ENCODE measurements around the gene BAIAP2. TPM values are rescaled to one million over a fixed set of nuclear protein-coding genes. Genes with fewer than 3 reads are reported as not detected.
"Not testable (repeated sequence)": the region's sequence is repeated elsewhere in the genome, so short reads cannot be mapped to it uniquely, and the experiment has no call there.

The BAIAP2 gene
- total RNA-seq, 3 donors from 2014 or later = 4.7 to 9.2 (median 7.4) TPM

DNA sequence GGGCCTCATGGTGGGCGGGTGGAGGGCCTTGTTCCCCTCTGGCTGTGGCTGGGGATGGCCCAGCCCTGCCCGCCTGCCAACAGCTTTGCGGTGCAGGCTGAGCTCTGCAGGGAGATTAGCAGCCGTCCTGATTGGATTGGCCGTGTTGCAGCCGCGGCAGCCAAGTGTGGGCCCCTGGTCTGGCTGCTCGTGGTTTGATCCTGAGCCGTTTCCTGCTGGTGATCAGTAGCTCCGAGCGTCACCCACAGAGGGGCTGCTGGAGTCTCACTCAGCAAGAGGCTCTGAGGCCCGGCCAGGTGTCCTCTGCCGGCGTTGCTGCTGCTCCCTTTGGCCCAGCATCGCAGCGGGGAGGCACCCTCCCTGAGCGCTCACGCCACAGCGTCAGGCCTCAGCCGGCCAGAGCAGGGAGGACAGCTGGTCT, 32.5 kb downstream of the BAIAP2 start:
- H3K36me3 Mint-ChIP-seq (ENCODE audit: insufficient read depth) = no peaks in the 10 kb centered on the region
- ATAC-seq (no peak), DNase-seq (no peak)
- H3K27me3 Mint-ChIP-seq (ENCODE audit: low read depth) = no peaks in the 10 kb centered on the region
- H3K9me3 Mint-ChIP-seq = no peaks in the 10 kb centered on the region
- H3K4me1 Mint-ChIP-seq (ENCODE audit: low read depth) = peaks cover 2% of the 10 kb centered on the region
- H3K4me3 Mint-ChIP-seq = no peak overlapping the region

- H3K36me3 Mint-ChIP-seq (ENCODE audit: insufficient read depth) = no peaks in the 10 kb centered on the region
- peaks cover 2% of the 10 kb centered on the region for H3K4me1 Mint-ChIP-seq (ENCODE audit: low read depth)
- ATAC-seq (no peak), DNase-seq (no peak)
- no peaks in the 10 kb centered on the region for H3K9me3 Mint-ChIP-seq
- no peaks in the 10 kb centered on the region for H3K27me3 Mint-ChIP-seq (ENCODE audit: low read depth)
- H3K4me3 Mint-ChIP-seq = no peak overlapping the region
Measured at GRCh38 chr17:81068411-81069134, 33.6 kb downstream of the BAIAP2 start.

DNA sequence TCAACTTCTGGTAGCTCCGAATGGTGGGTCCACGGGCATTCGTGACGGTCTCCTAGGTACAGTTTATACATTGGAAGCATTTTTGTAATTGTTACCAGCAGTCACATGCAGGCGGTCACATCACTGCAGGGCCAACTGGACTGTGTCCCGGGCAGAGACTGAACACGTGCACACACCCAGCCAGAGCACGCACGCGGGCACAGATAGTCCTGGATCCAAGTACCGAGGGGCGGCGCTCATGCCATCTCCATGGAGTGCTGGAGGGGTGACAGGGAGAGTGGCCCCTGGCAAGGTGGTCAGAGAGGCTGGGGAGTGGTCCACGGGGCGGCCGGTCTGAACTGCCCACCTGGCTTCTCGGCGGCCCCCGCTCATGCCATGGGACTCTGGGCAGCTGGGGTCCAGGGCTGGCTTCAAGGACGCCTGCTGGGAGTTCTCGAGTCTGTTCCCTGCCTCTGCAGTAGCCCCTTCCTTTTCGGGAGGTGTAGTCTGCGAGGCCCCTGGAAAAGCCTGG, 34.2 kb downstream of the BAIAP2 start:
- ATAC-seq (no peak), DNase-seq (no peak)
- Mint-ChIP-seq H3K4me1 (ENCODE audit: low read depth) (no peaks in the 10 kb centered on the region), H3K9me3 (no peaks in the 10 kb centered on the region), H3K4me3 (no peak overlapping the region), H3K27me3 (ENCODE audit: low read depth) (no peaks in the 10 kb centered on the region), H3K36me3 (ENCODE audit: insufficient read depth) (no peaks in the 10 kb centered on the region)

GRCh38 chr17:81070541-81071246, 35.7 kb downstream of the BAIAP2 start:
- no peaks in the 10 kb centered on the region for H3K4me1 Mint-ChIP-seq (ENCODE audit: low read depth)
- H3K36me3 Mint-ChIP-seq (ENCODE audit: insufficient read depth) = no peaks in the 10 kb centered on the region
- no peaks in the 10 kb centered on the region for H3K9me3 Mint-ChIP-seq
- ATAC-seq (no peak), DNase-seq (no peak)
- no peaks in the 10 kb centered on the region for H3K27me3 Mint-ChIP-seq (ENCODE audit: low read depth)
- H3K4me3 Mint-ChIP-seq = no peak overlapping the region

GRCh38 chr17:81071761-81072741, 37.1 kb downstream of the BAIAP2 start:
- no peak overlapping the region for H3K4me3 Mint-ChIP-seq
- no peak for ATAC-seq

GRCh38 chr17:81073967-81074839, 39.3 kb downstream of the BAIAP2 start:
- no peak for ATAC-seq
- H3K4me3 Mint-ChIP-seq = no peak overlapping the region

More at GRCh38 chr17:81071761-81072741, 37.1 kb downstream of the BAIAP2 start:
- DNase-seq = no peak
- Mint-ChIP-seq H3K4me1 (ENCODE audit: low read depth) (no peaks in the 10 kb centered on the region), H3K27me3 (ENCODE audit: low read depth) (no peaks in the 10 kb centered on the region), H3K36me3 (ENCODE audit: insufficient read depth) (no peaks in the 10 kb centered on the region), H3K9me3 (no peaks in the 10 kb centered on the region)

GRCh38 chr17:81074875-81075274, 39.9 kb downstream of the BAIAP2 start:
- H3K4me3 Mint-ChIP-seq = no peak overlapping the region
- no peaks in the 10 kb centered on the region for H3K36me3 Mint-ChIP-seq (ENCODE audit: insufficient read depth)
- H3K4me1 Mint-ChIP-seq (ENCODE audit: low read depth) = no peaks in the 10 kb centered on the region
- no peaks in the 10 kb centered on the region for H3K27me3 Mint-ChIP-seq (ENCODE audit: low read depth)
- no peaks in the 10 kb centered on the region for H3K9me3 Mint-ChIP-seq
- ATAC-seq = no peak
- no peak for DNase-seq

More at GRCh38 chr17:81073967-81074839, 39.3 kb downstream of the BAIAP2 start:
- Mint-ChIP-seq H3K4me1 (ENCODE audit: low read depth) (no peaks in the 10 kb centered on the region), H3K27me3 (ENCODE audit: low read depth) (no peaks in the 10 kb centered on the region), H3K36me3 (ENCODE audit: insufficient read depth) (no peaks in the 10 kb centered on the region), H3K9me3 (no peaks in the 10 kb centered on the region)
- DNase-seq = no peak

GRCh38 chr17:81075307-81075706, 40.4 kb downstream of the BAIAP2 start:
- DNase-seq (no peak), ATAC-seq (no peak)
- Mint-ChIP-seq H3K36me3 (ENCODE audit: insufficient read depth) (no peaks in the 10 kb centered on the region), H3K4me1 (ENCODE audit: low read depth) (no peaks in the 10 kb centered on the region), H3K9me3 (no peaks in the 10 kb centered on the region), H3K4me3 (no peak overlapping the region), H3K27me3 (ENCODE audit: low read depth) (no peaks in the 10 kb centered on the region)

- Mint-ChIP-seq H3K9me3 (no peaks in the 10 kb centered on the region), H3K4me1 (ENCODE audit: low read depth) (no peaks in the 10 kb centered on the region), H3K27me3 (ENCODE audit: low read depth) (no peaks in the 10 kb centered on the region), H3K4me3 (no peak overlapping the region), H3K36me3 (ENCODE audit: insufficient read depth) (no peaks in the 10 kb centered on the region)
- DNase-seq = no peak
- ATAC-seq = no peak
Measured at GRCh38 chr17:81076141-81076679, 41.3 kb downstream of the BAIAP2 start.

DNA sequence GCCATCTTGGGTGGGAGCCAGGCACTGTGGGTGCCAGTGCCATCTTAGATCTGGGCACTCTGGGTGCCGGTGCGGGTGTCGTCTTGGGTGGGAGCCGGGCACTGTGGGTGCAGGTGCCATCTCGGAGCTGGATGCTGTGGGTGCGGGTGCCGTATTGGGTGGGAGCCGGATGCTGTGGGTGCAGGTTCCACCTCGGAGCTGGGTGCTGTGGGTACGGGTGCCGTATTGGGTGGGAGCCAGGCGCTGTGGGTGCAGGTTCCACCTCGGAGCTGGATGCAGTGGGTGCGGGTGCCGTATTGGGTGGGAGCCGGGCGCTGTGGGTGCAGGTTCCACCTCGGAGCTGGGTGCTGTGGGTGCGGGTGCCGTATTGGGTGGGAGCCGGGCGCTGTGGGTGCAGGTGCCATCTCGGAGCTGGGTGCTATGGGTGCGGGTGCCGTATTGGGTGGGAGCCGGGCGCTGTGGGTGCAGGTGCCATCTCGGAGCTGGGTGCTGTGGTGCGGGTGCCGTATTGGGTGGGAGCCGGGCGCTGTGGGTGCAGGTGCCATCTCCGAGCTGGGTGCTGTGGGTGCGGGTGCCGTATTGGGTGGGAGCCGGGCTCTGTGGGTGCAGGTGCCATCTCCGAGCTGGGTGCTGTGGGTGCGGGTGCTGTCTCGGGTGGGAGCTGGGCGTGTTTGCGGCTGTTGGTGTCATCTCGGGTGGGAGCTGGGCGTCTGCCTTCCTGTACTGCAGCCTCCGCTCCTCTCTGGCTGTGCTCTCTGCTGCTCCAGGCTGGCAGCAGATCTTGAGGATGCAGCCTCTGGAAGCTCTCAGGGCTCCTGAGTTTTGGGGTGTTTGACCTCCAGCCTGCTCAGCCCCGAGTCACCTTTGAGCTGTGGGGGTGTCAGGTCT, 43.3 kb downstream of the BAIAP2 start:
- H3K4me3 Mint-ChIP-seq; H3K27me3 Mint-ChIP-seq (ENCODE audit: low read depth); DNase-seq; ATAC-seq; H3K4me1 Mint-ChIP-seq (ENCODE audit: low read depth); H3K36me3 Mint-ChIP-seq (ENCODE audit: insufficient read depth); H3K9me3 Mint-ChIP-seq: not testable (repeated sequence)

DNA sequence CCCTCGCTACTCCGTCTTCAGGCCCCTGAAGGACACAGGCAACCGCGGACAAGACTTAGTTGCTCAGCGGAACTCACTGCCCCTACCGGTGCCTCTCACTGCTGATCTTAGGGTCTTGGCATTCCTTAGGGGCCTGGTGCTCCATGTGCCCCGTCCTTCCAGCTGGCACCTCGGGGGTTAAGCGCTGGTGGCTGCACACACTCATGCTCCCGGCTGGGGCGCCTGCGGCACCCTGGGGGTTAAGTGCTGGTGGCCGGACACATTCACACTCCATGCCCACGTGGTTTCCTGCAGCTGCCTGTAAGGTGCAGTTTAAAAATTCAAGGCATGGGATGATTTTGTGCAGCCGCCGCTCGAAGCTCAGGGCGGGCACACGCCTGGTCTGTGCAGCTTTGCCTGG, 45.1 kb downstream of the BAIAP2 start:
- no peak for ATAC-seq
- H3K4me3 Mint-ChIP-seq = no peak overlapping the region
- H3K27me3 Mint-ChIP-seq (ENCODE audit: low read depth) = no peaks in the 10 kb centered on the region
- no peak for DNase-seq
- H3K9me3 Mint-ChIP-seq = no peaks in the 10 kb centered on the region
- no peaks in the 10 kb centered on the region for H3K36me3 Mint-ChIP-seq (ENCODE audit: insufficient read depth)
- H3K4me1 Mint-ChIP-seq (ENCODE audit: low read depth) = no peaks in the 10 kb centered on the region

DNA sequence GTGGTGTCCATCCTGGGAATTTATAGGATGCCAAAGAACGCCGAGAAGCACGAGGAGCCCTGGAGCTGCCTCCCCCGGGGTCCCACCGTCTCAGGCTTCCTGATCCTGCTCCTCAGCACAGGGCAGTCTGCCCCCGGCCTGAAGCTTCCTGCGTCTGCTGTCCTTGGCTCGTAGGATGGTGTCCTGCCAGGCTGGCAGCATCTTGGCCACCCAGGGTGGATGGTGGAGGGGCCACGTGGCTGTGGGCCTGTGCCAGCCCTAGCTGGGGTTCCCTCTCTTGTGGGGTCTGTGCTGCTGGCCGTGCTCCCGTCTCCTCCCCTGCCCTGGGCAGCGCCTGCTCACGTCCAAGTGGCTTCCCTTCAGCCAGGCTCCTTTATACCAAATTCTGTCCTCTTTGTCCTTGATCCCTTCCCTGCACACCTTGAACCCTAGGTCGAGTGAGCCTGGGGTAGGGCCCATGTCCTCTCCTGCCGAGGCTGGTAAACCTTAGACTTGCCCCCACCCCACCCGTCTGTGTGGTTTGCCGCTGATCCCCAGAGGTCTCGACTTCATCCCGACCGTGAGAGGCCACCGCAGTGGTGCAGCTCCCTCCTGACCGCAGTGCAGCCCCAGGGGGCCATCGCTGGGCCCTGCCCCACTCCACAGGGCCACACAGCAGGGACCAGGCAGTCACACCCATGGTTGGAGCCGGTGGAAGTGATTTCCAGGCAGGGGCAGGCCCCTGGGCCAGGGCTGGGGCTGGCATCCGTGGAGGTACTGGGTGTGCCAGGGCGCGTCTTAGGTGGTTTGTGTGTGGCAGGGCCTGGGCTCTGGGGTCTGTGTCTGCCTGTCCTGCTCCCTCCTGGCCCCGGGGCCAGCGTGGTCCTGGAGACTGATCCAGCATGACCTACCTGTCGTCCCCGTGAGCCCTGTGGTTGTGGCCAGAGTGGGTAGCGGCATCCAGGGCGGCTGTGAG, 46.5 kb downstream of the BAIAP2 start:
- ATAC-seq (no peak), DNase-seq (no peak)
- Mint-ChIP-seq H3K36me3 (ENCODE audit: insufficient read depth) (no peaks in the 10 kb centered on the region), H3K4me3 (no peak overlapping the region), H3K4me1 (ENCODE audit: low read depth) (no peaks in the 10 kb centered on the region), H3K9me3 (no peaks in the 10 kb centered on the region), H3K27me3 (ENCODE audit: low read depth) (no peaks in the 10 kb centered on the region)

Measured in activated T-cell treated with anti-CD3 and anti-CD28 coated beads, Interleukin-2, amount 50 U/mL, for 4 hours (primary cell).